VCaP (cell line): Measurements from ENCODE around the gene TPGS1.

ENCODE experiments used
- H3K27ac ChIP-seq: fragments of 450-650 bp; 2 replicates; pipeline ENCODE4 v1.5.1; 2017
- TF ChIP-seq, protein P1 (sequence below): fragments of 450-650 bp; conservative IDR thresholded peaks from 2 replicates; pipeline ENCODE4 v1.5.1; 2017; ENCODE audit warnings: mild to moderate bottlenecking, moderate library complexity

TPGS1 gene

DNA sequence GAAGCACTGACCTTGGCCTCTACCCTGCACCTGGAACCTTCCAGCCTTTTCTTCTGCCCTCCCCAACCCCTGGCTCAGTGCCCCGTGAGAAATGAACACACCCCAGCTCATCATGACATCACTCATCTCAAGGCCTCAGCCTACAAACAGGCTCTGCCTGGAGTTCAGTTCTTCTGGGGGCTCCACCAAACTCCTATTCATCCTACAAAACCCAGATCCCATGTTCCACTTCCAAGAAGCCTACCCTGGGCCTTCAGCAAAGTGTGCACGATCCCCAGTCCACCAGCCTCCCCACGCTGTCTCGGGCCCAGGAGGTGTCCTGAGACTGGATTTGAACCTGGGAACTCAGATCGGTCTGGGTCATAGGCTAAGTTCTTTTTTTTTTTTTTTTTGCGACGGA lies 37.5 kb upstream of the TPGS1 start:
- no peak overlapping the region for H3K27ac ChIP-seq
- TF ChIP-seq, protein P1, sequence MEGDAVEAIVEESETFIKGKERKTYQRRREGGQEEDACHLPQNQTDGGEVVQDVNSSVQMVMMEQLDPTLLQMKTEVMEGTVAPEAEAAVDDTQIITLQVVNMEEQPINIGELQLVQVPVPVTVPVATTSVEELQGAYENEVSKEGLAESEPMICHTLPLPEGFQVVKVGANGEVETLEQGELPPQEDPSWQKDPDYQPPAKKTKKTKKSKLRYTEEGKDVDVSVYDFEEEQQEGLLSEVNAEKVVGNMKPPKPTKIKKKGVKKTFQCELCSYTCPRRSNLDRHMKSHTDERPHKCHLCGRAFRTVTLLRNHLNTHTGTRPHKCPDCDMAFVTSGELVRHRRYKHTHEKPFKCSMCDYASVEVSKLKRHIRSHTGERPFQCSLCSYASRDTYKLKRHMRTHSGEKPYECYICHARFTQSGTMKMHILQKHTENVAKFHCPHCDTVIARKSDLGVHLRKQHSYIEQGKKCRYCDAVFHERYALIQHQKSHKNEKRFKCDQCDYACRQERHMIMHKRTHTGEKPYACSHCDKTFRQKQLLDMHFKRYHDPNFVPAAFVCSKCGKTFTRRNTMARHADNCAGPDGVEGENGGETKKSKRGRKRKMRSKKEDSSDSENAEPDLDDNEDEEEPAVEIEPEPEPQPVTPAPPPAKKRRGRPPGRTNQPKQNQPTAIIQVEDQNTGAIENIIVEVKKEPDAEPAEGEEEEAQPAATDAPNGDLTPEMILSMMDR, result no peak

DNA sequence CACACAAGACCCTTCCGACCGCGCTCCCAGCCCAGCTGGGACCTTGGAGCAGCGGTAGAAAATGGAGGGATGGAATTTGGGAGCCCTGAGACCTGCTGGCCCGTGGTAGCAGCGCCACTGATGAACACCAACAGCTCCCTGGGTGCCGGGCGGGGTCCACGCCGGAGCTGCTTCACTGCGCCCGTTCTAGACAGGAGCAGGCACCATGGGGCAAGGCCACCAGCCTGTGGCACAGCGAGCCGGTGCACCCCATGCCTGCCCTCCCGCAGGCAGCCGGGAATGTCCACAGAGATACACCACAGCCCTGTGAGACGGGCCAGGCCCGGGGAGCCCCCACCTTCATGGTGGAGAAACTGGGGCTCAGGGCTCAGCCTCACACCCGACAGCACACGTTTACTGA lies 36.6 kb upstream of the TPGS1 start:
- no peak overlapping the region for H3K27ac ChIP-seq
- TF ChIP-seq, protein P1, result no peak

DNA sequence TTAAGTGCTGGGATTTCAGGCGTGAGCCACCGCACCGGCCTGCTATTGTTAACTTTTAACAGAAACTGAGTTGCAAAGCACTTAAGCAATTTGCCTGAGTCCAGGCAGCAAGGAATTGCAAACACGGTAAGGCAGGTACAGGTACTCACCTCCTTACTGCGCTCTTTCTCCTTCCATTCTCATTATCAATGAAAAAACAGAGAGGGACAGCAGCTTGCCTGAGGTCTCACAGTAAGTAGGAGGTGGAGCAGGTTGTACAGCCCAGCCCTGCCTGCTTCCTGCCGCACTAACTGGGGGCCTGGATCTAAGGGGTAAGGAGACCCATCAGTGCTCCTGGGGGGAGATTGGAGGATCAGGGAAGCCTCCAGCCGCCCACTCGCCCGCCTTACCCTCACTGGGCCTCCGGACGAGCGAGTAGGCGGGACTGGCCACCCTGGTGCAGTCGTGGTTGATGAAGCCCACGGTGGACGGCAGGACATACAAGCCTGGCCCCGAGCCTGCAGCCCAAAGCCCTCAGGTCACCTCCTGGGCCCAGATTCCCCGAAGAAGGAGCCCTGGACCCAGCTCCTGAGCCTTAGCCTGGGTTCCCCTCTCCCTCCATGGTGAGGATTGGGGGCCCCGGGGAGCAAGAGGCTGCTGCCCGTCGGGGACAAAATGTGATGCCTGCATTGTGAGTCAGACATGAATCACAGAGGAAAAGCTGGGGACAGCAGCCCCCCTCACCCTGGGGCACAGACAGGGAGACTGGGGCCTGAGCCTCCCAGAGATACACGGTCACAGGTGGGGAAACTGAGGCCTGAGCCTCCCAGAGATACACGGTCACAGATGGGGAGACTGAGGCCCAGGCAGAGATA lies 35.1 kb upstream of the TPGS1 start:
- TF ChIP-seq, protein P1, result no peak
- H3K27ac ChIP-seq, result no peak overlapping the region

DNA sequence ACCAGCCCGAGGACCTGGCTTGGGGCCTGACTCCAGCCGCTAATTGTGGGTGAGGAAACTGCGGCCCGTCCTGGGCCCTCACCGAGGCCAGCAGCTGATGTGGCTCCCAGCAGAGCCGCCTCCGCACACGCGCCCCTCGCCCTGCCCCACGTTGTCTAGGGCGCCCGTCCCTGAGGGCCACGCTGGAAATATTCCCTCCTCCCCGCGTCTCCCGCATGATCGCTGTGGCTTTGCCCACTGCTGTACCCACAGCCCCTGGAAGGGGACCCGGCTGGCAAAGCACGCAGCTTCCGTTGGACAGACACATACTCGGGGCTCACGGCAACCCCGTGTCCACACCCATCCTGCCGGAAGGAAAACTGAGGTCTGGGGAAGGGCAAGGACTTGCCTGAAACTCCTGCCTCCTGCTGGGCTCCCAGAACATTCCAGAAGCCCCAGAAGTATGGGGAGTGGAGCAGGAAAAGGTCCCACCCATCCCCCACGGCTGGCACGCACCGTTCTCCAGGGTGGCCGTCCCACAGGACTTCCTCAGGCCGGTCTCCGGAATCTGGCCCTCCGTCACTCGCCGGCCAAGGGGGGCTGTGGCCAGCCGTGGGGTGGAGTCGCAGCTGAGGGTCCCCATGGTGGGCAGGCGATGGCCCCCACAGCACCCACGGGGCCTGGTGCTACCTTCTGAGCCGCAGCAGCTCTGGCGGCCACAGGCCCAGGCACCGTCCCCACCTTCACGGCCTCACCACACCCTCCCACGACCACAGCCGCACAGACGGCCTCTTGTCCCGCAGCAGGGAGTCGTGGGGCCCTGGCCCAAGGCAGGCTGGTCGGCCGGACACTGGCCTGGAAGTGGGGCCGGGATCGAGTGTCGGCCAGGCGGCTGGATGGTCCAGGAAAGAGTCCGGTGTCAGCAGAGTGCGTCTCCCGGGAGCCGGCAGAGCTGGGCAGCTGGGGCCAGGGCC lies 32.9 kb upstream of the TPGS1 start:
- TF ChIP-seq, protein P1, result no peak
- H3K27ac ChIP-seq, result no peak overlapping the region

DNA sequence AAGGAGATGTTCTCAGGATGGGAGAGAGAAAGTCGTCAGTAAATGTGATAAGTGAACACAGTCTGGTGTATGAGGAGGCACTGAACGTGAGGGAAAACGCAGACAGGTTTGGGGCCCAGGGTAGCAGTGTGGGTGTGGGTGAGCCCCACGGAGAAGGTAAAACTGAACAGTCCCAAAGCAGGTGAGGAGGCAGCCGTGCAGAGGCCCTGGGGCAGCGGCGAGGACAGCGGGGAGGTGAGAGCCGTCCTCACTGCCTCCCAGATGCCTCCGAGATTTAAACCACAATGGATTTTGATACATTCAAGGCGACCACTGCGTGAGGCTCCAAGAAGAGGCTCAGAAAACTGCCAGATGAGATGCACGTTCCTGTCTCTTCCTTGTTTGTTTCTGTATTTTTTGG lies 31.9 kb upstream of the TPGS1 start:
- H3K27ac ChIP-seq, result no peak overlapping the region
- TF ChIP-seq, protein P1, result no peak

DNA sequence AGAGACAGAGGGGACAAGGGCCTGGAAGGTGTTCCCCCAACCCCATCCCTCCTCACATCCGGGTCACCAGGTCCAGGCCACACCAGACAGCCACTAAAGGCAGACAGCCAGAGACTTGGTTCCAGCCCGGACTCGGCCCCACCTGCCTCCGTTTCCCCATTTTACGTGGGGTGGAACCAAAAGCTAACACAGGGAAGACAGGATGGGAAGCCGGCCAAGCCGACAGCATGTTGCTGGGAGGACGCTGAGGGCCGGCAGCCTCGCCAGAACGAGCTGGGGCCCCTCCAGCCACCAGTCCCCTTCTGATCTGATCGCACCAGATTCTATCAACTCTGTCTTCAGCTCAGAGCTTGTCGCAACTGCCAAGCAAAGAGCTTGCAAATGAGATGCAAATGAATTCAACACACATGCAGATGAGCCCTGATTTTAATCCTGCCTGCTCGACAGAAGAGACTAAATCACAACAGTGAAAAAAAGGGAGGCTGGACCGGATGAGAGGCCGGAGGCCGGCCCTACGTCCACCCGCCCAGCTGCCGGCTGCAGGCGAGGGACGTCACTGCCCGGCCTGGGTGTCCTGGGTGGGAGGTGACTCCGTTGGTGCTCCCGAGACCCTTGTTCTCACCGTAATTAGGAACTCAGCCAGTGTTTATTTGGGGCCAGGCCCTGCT lies 28.9 kb upstream of the TPGS1 start:
- TF ChIP-seq, protein P1, result no peak
- H3K27ac ChIP-seq, result no peak overlapping the region

DNA sequence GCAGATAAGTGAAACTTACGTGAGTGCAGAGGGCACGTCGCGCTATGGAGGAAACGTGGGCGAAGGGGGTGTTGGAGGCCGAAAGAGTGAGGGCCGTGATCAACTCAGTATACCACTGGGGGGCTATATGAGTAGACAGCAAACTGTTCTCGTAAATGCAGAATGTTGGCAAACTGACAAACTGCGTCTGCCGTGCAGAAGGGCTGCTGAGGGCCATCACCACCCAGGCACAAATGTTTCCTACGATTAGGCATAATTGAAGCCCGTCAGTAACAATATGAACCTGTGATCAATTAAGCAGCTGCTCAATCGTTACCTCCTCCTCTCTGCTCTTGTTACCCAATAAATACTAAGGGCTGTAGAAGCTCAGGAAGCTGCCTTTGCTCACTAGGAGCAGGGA lies 28.3 kb upstream of the TPGS1 start:
- no peak overlapping the region for H3K27ac ChIP-seq
- TF ChIP-seq, protein P1, result no peak
